Activated B cell treated with CpG ODN at 0.5 μM for 24 hours (primary cell): ENCODE data around the gene CHAC1. TPM values are rescaled to one million over a fixed set of nuclear protein-coding genes. Genes with fewer than 3 reads are reported as not detected.

ENCODE experiments used
- ATAC-seq: fragments of 200-7000 bp; cut with Tn5 transposase; one replicate; pipeline ENCODE4 v1.10.0; 2021; ENCODE audit warnings: low read depth, mild to moderate bottlenecking, moderate library complexity
- CTCF ChIA-PET: fragments of 350-600 bp; sonication (Branson Sonifier 250); formaldehyde crosslinking; loops from one replicate; lab custom pipeline; 2021; ENCODE audit warnings: antibody characterized with exemption; lab: Charles Lee
- POLR2A ChIA-PET: fragments of 350-600 bp; sonication (Branson Sonifier 250); formaldehyde crosslinking; loops from one replicate; lab custom pipeline; 2021; ENCODE audit warnings: antibody characterized with exemption; lab: Charles Lee
- DNase-seq: peaks from one replicate; pipeline ENCODE4 v3.0.0; 2022
- H3K27ac Mint-ChIP-seq: one replicate; pipeline ENCODE4 v1.8.0; 2020; ENCODE audit warnings: mixed read lengths
- H3K27me3 Mint-ChIP-seq: one replicate; pipeline ENCODE4 v1.8.0; 2021; ENCODE audit warnings: mixed read lengths
- H3K36me3 Mint-ChIP-seq: one replicate; pipeline ENCODE4 v1.8.0; 2021; ENCODE audit warnings: low read depth, mixed read lengths
- H3K4me1 Mint-ChIP-seq: one replicate; pipeline ENCODE4 v1.8.0; 2021; ENCODE audit warnings: mixed read lengths
- H3K4me3 Mint-ChIP-seq: one replicate; pipeline ENCODE4 v1.8.0; 2020; ENCODE audit warnings: mild to moderate bottlenecking, mixed read lengths
- H3K9me3 Mint-ChIP-seq: one replicate; pipeline ENCODE4 v1.8.0; 2020; ENCODE audit warnings: mixed read lengths
- intact Hi-C: fragments of 100-400 bp; cut with micrococcal nuclease; formaldehyde crosslinking; loops from one replicate; pipeline ENCODE4 v1.15.1; 2024
- total RNA-seq: library from RNA; stranded (reverse); gene quantifications from 2 replicates; pipeline ENCODE4 v1.2.3, GENCODE V29; 2022
- TF ChIP-seq, protein P1 (sequence below): fragments of 200-600 bp; IDR thresholded peaks from one replicate; pipeline ENCODE4 v1.8.0; 2022; ENCODE audit warnings: antibody characterized with exemption, mild to moderate bottlenecking

CHAC1 gene, protein sequence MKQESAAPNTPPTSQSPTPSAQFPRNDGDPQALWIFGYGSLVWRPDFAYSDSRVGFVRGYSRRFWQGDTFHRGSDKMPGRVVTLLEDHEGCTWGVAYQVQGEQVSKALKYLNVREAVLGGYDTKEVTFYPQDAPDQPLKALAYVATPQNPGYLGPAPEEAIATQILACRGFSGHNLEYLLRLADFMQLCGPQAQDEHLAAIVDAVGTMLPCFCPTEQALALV
- total RNA-seq = 22.3 and 27.3 TPM in 2 replicates

GRCh38 chr15:40952901-40953712, at the start of gene CHAC1:
CHAC1 (plus strand) TSS chr15:40953471; CDS start chr15:40953584, 113 bp downstream.
- peak; percentile 94 for ATAC-seq
- no peaks in the 10 kb centered on the region for H3K9me3 Mint-ChIP-seq
- peaks cover 7% of the 10 kb centered on the region for H3K27me3 Mint-ChIP-seq
- peak; percentile 88 for DNase-seq
- peak within 1 kb of the TSS; percentile 92 for H3K27ac Mint-ChIP-seq
- ChIA-PET POLR2A (interaction anchor here (0.5 to 3.7 kb wide), 27 partner anchors 11 to 1538 kb away, joined by 3 to 78 read pairs (median 5); partner anchors contain the start of genes CHP1, DLL4, DNAJC17 and EXD1), CTCF (interaction anchor here (0.9 to 2.5 kb wide), 6 partner anchors 9 to 49 kb away, joined by 3 to 20 read pairs (median 4); no protein-coding TSS in a partner anchor)
- intact Hi-C loops = loop anchor here (1.0 to 5.0 kb wide), 8 partner anchors 11 to 361 kb away; partner anchors contain the start of genes CHP1, DLL4, INO80 and KNL1
- H3K36me3 Mint-ChIP-seq = peaks cover 33% of the 10 kb centered on the region
- H3K4me1 Mint-ChIP-seq = peaks cover 23% of the 10 kb centered on the region
- TF ChIP-seq, protein P1, sequence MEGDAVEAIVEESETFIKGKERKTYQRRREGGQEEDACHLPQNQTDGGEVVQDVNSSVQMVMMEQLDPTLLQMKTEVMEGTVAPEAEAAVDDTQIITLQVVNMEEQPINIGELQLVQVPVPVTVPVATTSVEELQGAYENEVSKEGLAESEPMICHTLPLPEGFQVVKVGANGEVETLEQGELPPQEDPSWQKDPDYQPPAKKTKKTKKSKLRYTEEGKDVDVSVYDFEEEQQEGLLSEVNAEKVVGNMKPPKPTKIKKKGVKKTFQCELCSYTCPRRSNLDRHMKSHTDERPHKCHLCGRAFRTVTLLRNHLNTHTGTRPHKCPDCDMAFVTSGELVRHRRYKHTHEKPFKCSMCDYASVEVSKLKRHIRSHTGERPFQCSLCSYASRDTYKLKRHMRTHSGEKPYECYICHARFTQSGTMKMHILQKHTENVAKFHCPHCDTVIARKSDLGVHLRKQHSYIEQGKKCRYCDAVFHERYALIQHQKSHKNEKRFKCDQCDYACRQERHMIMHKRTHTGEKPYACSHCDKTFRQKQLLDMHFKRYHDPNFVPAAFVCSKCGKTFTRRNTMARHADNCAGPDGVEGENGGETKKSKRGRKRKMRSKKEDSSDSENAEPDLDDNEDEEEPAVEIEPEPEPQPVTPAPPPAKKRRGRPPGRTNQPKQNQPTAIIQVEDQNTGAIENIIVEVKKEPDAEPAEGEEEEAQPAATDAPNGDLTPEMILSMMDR = no peak
- H3K4me3 Mint-ChIP-seq = peak within 1 kb of the TSS; percentile 93

GRCh38 chr15:40904552-40905201, 48.6 kb upstream of the CHAC1 start:
- H3K27me3 Mint-ChIP-seq = no peaks in the 10 kb centered on the region
- peaks cover 38% of the 10 kb centered on the region for H3K36me3 Mint-ChIP-seq
- H3K27ac Mint-ChIP-seq = peak overlapping the region; percentile 87
- intact Hi-C loops = loop anchor here (1.0 to 10.0 kb wide), 6 partner anchors 108 to 907 kb away; partner anchors contain the start of genes MGA, NUSAP1 and OIP5
- TF ChIP-seq, protein P1 = no peak
- no peak overlapping the region for H3K4me3 Mint-ChIP-seq
- POLR2A ChIA-PET = interaction anchor here (1.0 to 4.9 kb wide), 4 partner anchors 10 to 117 kb away, joined by 3 to 33 read pairs (median 12); partner anchors contain the start of genes CHAC1 and VPS18
- peaks cover 52% of the 10 kb centered on the region for H3K4me1 Mint-ChIP-seq
- H3K9me3 Mint-ChIP-seq = no peaks in the 10 kb centered on the region
- no peak for DNase-seq
- no peak for ATAC-seq
- CTCF ChIA-PET = interaction anchor here (0.6 to 7.7 kb wide), 22 partner anchors 9 to 1000 kb away, joined by 3 to 97 read pairs (median 5); partner anchors contain the start of genes CHAC1, DLL4, NUSAP1 and OIP5

DNA sequence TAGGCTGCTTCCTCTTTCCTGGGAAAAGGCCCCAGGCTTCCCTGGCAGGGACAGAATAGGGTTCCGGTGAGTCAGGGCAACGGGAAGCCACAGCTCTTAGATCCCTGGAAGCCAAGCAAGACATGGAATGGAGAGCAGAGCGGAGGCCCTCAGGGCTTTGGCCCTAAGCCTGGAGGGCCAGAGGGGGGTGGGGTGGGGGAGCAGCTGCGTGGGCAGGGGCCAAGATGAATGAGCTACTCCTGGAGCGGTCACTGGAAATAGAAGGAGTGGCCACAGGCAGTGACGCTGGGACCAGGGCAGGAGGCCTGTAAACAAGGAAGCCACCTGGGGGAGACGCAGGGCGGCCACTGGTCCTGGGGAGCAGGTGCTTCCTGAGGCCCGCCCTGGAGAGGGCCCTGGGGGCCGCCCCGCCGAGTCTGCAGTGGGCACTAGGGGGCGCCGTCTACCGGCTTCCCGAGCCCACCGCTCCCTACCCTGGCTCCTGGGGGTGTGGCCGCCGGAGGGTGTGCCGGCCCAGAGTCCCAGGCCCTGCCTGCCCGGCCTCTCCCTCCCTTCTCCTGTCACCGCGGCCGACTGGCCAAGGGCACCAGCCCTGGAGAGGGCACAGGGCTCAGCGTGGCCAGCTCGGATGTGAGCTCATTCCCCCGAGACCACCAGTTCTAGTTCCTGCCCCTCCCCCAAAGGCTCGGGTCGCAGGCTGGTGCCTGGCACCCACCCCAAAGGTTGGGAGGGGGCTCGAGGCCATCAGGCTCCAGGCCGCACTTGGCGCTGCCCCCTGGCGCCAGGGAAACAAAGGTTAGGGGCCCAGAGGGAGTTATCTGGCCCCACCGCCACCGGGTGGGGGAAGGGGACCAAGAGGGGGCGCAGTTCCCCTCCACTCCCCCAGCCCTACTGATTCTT, 46.9 kb upstream of the CHAC1 start:
- H3K27ac Mint-ChIP-seq = peak overlapping the region; percentile 87
- peak overlapping the region; percentile 82 for H3K4me3 Mint-ChIP-seq
- H3K4me1 Mint-ChIP-seq = peaks cover 52% of the 10 kb centered on the region
- no peaks in the 10 kb centered on the region for H3K27me3 Mint-ChIP-seq
- intact Hi-C loops = loop anchor here (1.0 to 10.0 kb wide), 5 partner anchors 20 to 758 kb away; partner anchors contain the start of genes INO80 and MGA
- ChIA-PET POLR2A (interaction anchor here (0.8 to 4.9 kb wide), 11 partner anchors 11 to 801 kb away, joined by 3 to 33 read pairs (median 7); partner anchors contain the start of genes CHAC1, DLL4, INO80 and RAD51), CTCF (interaction anchor here (0.6 to 7.7 kb wide), 14 partner anchors 11 to 559 kb away, joined by 3 to 97 read pairs (median 12); partner anchors contain the start of genes CHAC1, CHP1, DLL4 and EXD1)
- no peaks in the 10 kb centered on the region for H3K9me3 Mint-ChIP-seq
- TF ChIP-seq, protein P1 = peak; percentile 46
- peaks cover 22% of the 10 kb centered on the region for H3K36me3 Mint-ChIP-seq
- ATAC-seq (peak; percentile 80), DNase-seq (peak; percentile 90)
